Fibroblast of pulmonary artery (primary cell): ENCODE results near the gene TSPAN15.
A peak's percentile ranks its signal among the peaks of the same experiment; 100 is the strongest.

Experiments
- DNase-seq: peaks from one replicate; pipeline ENCODE4 v3.0.0-alpha.2; 2010; ENCODE audit warnings: low read depth
- H3K4me3 ChIP-seq: replicated peaks from 2 replicates; pipeline ENCODE4 v1.5.1; 2011; ENCODE audit warnings: low read depth, mild to moderate bottlenecking, control low read depth, low read length, moderate library complexity
- TF ChIP-seq, protein P1 (sequence below): IDR thresholded peaks from 2 replicates; pipeline ENCODE4 v1.5.1; 2011; ENCODE audit warnings: mild to moderate bottlenecking, control low read depth, low read length, inconsistent platforms; ENCODE audit errors: missing control alignments

Gene TSPAN15

DNA sequence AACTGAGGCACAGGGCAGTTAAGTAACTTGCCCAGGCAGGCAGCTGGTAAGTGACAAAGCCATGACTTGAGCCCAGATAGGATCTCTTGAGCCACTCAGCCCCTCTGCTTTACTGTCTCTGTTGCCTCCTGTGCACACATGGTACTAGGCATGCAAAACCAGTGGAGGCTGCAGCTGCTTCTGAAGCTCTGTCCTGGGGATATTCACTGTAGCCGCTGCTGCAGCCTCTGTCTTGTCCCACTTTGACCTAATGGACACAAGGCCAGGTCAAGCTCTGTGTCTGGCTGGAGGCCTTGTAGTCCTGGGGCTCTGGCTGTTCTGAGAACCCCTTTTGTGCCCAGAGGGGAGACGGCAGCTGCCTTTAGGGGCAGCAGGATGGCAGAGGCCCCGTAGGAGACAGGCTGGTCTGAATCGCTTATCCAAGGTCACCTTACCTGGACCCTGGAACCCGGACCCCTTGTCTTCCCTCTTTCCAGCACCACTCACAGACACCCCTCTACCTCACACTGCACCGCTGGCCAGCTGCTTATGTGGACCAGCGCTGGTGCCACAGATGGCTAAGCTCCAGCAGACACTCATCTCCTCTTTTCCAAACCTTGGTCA is 57.6 kb downstream of the TSPAN15 start:
- TF ChIP-seq, protein P1, sequence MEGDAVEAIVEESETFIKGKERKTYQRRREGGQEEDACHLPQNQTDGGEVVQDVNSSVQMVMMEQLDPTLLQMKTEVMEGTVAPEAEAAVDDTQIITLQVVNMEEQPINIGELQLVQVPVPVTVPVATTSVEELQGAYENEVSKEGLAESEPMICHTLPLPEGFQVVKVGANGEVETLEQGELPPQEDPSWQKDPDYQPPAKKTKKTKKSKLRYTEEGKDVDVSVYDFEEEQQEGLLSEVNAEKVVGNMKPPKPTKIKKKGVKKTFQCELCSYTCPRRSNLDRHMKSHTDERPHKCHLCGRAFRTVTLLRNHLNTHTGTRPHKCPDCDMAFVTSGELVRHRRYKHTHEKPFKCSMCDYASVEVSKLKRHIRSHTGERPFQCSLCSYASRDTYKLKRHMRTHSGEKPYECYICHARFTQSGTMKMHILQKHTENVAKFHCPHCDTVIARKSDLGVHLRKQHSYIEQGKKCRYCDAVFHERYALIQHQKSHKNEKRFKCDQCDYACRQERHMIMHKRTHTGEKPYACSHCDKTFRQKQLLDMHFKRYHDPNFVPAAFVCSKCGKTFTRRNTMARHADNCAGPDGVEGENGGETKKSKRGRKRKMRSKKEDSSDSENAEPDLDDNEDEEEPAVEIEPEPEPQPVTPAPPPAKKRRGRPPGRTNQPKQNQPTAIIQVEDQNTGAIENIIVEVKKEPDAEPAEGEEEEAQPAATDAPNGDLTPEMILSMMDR, result no peak
- no peak for DNase-seq
- H3K4me3 ChIP-seq, result no peak overlapping the region

DNA sequence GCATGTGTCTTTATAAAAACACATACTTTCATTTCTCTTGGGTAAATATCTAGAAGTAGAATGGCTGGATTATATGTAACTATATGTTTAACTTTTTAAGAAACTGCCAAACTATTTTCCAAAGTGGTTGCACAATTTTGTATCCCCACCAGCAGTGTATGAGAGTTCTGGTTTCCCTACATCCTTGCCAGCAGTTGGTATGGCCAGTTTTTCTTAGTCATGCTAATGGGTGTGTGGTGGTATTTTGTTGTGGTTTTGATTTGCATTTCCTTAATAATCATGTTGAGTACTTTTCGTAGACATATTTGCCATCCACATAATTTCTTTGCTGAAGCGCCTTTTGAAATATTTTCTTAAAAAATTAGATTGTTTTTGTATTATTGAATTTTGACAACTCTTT is 61.6 kb downstream of the TSPAN15 start:
- TF ChIP-seq, protein P1, result no peak
- H3K4me3 ChIP-seq, result no peak overlapping the region
- no peak for DNase-seq

DNA sequence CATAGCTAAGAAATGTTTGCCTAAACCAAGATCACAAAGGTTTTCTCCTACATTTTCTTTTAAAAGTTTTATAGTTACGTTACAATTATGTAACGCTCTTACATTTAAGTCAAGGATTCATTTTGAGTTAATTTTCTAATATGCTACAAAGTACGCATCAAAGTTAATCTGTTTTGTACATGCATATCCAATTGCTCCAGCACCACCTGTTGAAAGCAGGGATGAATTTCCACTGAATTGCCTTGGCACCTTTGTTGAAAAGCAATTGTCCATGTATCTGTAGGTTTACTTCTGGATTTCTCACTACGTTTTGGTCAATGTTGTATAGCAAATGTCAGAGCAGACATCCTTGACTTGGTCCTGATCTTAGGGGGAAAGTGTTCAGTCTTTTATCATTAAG is 62.4 kb downstream of the TSPAN15 start:
- TF ChIP-seq, protein P1, result no peak
- no peak for DNase-seq
- no peak overlapping the region for H3K4me3 ChIP-seq

DNA sequence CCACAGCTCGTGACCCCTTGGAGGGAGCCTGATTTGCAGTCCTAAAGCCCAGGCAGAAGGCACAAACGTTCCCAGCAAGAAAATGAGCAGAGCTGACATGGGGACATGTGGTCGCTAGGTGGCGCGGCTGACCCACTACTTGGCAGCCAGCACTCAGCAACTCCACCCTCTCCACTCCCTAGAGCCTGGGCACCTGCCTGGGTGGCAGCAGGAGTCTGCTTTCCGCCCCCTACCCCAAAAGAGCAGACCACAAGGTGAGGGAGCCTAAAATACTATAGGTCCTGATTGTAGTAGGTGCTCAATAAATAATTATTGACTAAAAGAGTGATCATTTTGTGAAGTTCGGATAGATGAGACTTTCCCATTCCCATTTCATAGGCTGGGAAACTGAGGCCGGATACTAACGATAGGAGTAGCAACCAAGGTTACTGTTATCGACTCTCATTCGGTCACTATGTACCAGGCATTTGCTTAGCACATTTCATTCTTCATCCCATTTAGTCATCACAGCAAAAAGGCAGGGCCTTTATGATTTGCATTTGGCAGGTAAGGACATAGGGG is 64.5 kb downstream of the TSPAN15 start:
- peak; percentile 75 for DNase-seq
- H3K4me3 ChIP-seq, result no peak overlapping the region
- TF ChIP-seq, protein P1, result peak; percentile 90

DNA sequence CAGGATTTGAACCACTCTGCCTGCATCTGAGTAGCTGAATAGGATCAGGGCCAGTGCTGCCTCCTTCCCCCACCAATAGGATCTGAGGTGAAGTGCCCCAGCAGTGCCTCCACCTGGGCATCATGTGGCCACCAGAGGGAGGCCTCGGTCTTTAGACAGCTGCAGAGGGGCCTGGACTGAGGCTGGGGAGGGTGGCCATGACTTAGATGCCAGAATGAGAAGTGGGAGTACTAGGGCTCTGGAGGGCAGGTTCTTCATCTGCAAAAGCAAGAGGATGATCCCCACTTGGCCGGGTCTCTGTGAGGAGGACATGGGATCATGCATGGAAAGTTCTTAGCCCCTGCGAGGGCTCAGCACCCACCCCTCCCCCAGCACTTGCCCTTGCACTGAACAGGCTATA is 65.1 kb downstream of the TSPAN15 start:
- no peak for DNase-seq
- no peak overlapping the region for H3K4me3 ChIP-seq
- TF ChIP-seq, protein P1, result no peak

DNA sequence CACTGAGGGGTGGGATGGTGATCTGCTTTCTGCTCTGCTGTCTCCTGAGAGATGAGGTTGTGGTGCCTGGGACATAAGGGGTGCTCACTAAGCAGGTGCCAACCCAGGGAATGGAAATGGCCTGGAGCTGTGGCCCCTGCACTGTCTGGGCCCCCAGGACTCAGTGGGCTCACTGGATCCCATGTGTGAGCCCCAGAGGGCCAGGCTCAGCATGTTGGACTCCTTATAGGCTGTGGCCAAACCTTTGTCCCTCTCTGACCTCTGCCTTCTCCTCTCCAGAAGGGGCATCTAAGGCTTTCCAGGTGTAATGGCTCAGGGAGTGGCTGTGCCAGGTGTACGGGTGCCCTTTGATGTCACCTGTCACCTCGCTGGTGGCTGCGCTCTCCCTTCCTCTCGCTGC is 65.5 kb downstream of the TSPAN15 start:
- no peak overlapping the region for H3K4me3 ChIP-seq
- TF ChIP-seq, protein P1, result no peak
- DNase-seq, result no peak

DNA sequence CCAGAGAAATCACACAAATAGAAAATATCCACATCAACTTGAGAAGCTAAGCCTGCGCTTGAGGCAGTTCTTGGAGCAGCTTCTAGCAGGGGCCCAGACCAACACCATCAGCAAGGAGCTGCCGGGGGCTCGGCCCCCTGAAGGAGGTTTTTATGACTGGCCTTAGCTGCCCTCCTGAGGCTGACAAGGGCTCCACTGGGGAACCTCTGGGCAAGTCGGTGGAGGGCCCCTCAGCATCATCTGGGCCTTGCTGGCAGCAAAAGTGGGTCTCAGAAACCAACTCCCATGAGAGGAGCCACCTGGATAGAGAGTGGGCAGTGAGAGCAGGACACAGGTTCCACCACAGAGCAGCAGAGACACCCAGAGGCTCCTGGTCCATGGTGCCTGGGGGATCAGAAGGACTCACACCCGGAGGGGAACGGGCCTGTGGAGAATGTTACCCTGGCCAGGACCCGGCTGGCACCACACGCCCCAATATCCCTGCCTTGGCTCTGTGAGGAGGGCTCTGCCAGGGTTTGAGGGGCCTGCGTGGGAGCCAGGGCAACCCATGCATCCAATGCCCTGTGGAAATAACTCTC is 66.1 kb downstream of the TSPAN15 start:
- H3K4me3 ChIP-seq, result no peak overlapping the region
- TF ChIP-seq, protein P1, result no peak
- no peak for DNase-seq
